CD4-positive, alpha-beta T cell treated with Interleukin-15 for 4 hours (primary cell): ENCODE measurements around the gene PGLYRP2.
"Not testable (repeated sequence)": the region's sequence is repeated elsewhere in the genome, so short reads cannot be mapped to it uniquely, and the experiment has no call there.

ENCODE experiments used
- DNase-seq: peaks from one replicate; pipeline ENCODE4 v3.0.0-alpha.2; 2020; ENCODE audit warnings: low spot score

PGLYRP2 gene

DNA sequence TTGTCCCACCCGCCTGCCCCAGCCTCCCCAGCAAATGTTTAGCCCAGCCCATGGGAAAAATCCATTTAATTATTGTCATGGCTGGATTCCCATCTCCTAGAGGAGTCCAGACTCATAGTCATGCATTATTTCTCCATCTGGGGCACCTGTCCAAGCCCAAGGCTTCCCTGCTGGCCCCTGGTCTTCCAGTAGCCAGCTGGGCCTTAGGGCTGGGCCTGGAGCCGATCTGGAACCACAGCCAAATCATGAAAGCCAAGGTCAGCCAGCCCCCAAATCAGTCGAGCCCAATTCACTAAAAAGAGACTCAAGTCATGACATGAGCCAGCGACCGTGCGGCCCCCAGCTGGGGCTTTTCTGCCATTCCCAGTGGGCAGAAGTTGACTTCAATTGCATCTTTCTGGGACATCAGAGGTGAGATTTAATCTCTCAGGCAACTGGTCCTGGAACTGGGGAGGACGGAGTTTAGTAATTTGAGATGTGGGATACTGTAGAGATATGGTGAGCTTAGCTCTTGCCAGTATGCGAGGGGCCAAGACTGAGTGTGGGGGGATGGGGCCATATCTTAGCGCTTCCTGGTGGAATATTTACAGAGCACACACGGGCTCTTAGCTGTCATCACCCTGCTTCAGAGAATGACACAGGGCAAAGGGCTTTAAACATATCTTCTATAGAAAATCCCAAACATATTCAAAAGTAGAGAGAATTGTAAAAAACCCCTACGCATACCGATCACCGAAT is 9.4 kb upstream of the PGLYRP2 start:
- no peak for DNase-seq

DNA sequence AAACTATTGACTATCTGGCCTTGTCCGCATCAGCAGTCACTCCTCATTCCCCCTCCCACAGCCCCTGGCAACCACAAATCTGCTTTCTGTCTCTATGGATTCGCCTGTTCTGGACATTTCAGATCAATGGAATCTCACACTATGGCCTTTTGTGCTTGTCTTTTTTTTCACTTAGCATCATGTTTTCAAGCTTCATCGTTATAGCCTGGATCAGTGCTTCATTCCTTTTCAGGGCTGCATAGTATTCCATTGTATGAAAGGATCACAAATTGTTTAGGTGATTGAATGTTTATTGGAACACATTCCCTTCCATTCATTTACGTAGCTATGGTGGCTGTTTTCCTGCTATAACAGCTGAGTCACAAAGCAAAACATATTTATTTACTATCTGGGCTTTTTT is 7.7 kb upstream of the PGLYRP2 start:
- no peak for DNase-seq

DNA sequence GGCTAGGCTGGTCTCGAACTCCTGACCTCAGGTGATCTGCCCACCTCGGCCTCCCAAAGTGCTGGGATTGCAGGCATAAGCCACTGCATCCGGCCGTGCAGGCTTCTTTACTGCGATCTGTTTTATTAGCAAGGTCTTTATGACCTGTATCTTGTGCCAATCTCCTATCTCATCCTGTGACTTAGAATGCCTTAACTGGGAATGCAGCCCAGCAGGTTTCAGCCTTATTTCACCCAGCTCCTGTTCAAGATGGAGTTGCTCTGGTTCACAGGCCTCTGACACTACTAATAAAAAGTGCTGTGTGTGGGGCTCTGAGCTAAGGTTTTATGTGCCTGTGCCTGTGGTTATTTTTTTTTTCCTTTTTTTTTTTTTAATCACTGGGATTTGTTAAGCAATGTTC is 6.5 kb upstream of the PGLYRP2 start:
- DNase-seq = not testable (repeated sequence)

DNA sequence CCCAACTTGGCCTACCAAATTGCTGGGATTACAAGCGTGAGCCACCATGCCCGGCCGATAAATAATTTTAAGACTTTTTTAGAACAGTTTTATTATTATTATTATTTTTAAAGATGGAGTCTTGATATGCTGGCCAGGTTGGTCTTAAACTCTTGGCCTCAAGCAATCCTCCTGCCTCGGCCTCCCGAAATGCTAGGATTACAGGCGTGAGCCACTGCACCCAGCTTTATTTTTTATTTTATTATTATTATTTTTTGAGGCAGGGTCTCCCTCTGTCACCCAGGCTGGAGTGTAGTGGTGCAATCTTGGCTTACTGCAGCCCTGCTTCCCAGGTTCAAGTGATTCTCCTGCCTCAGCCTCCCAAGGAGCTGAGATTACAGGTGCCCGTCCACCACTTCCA is 1.7 kb upstream of the PGLYRP2 start:
- DNase-seq = not testable (repeated sequence)

DNA sequence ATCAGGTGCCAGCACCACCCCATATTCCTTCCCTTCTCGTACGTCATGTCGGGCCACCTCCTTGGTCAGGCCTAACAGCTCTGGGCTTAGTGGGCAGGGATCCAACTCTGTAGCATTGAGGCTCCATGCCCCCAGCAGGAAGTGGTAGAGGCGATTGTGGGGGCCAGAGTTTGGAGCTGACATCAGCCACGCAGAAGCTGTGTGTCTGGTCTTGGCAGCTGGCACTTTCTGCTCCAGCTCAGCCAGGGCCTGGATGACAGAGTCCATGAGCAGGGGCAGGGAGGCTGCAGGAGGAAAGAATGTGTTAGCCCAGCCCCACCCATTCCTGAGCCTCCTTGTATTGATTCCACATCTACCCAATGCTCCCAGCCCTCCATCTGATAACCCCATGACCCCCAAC is 3.0 kb downstream of the PGLYRP2 start:
- DNase-seq = no peak

DNA sequence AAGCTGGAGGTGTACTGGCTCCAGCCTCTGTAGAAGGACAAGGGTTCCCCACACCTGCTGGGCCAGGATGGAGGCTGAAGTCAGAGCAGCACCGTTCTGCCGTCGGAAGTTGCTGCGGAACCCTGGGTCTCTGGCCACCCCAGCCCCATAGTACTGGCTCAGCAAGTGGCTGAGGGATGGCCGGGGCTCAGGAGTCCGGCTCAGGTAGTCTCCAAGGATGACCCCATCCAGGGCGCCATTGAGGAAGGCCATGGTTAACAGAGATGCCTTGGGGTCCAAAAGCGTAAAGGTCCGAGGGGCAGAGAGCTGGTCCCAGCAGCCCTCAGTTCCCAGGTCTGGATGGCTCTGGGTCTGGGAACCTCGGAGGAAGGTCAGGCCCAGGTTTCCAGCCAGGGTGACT is 3.7 kb downstream of the PGLYRP2 start:
- no peak for DNase-seq

DNA sequence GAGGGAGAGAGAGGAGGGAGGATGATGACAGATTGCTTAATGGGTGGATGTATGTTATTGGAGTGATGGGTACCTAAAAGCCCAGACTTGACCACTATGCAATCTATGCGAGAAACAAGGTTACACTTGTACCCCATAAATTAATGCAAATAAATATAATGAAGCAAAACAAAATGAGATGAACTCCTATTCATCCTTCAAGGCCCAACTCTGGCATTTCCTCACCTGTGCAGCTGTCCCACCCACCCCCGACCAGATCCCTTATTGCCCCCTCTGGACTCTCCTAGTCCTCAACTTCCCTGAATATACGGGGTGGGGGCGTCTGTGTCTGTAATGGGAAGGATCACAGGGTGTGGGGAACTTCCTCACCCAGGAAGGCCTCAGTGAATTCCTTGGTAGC is 4.1 kb downstream of the PGLYRP2 start:
- no peak for DNase-seq

DNA sequence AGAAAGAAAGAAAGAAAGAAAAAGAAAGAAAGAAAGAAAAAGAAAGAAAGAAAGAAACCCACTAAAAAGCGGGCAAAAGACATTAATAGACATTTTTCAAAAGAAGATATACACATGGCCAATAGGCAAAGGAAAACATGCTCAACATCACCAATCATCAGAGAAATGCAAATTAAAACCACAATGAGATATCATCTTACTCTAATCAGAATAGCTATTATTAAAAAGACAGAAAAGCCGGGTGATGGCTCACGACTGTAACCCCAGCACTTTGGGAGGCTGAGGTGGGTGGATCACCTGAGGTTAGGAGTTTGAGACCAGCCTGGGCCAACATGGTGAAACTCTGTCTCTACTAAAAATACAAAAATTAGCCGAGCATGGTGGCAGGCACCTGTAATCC is 5.5 kb downstream of the PGLYRP2 start:
- DNase-seq = not testable (repeated sequence)

DNA sequence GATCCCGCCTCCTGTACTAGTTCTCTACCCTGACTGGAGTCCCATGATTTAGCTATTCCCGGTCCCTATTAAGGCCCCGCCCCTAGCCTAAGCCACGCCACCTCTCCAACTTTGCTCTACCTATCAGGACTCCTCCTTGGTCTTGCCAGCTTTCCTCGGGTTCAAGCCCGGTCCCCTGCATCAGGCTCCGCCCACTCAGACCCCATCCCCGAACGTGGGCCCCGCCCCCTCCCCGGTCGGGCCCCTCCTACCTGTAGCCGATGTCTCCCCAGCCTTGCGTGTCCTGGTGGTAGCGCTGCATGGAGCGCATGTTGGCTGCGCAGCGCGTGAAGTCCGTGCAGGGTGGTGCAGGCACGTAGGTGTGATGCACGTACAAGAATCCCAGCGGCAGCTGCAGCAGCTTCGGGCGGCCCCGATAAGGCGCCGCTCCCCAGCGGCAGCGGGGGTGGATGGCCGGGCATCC is 7.6 kb downstream of the PGLYRP2 start:
- no peak for DNase-seq

DNA sequence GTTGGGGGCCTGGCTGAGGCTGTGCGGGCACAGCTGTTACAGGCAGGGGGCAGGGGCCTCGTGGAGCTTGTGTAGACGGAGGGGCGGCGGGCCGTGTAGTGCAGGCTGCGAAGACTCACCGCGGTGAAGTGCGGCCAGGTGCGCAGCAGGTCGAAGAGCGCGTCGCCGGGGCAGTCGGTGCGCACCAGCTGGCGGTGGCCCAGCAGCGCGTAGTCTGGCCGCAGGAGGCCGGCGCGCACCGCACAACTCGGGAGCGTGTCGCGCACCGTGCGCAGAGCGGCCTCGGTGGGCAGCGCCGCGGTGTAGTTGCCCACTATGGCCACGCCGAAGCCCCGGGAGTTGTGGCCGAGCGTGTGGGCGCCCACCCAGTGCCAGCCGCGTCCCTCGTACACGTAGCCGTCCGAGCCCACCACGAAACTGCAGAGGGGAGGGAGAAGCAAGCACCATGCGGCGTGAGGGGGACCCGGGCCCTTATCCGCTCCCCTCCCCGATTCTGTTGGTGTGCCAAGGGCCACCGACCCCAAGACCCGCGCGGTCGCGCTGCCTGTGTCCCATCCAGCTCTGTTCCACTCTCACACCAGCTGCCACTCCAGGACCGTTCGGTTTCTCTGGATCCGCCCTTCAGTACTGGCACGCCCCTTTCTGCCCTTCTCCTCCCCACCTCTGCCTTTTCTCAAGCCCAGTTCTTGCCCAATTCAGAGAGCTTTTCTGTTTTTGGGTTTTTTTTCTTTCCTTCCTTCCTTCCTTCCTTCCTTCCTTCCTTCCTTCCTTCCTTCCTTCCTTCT is 9.6 kb downstream of the PGLYRP2 start:
- DNase-seq = peak; percentile 22

DNA sequence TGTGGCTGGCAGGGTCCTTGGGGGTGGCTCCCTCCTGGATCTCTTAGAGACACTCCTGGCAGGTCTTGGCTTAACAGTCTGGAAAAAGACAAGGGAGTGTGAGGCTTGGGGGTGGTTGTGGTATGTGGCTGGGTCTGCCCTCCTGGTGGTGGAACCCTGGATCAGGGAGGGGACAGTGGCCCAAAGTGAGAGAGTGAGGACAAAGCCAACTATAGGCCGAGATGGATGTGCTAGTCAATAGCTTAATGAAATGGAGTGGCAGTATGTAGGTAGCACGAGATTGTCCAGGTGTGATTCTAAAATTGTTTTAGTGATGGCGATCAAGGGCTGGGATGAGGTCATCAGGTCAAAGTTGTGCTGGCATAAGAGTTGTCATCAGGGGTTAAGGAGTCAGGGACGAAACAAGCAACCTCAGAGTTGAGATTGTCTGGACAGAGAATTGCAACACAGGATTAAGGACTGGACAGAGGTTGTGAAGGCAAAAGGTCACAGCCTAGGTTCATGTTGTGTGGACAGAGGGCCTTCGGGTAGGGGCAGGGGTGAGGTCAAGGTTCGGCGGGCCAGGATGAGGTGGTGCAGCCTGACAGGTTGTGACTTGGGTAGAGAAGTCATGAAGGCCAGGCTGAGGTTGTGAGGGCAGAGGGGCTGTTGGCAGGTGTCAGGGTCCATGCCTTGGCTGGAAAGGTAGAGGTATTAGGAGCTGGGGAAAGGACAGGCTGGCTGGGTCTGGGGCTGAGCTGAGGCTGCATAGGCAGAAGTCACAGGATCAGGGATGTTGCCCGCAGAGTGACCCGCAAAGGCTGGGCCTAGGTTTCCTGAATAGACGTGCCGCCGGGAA is 10.4 kb downstream of the PGLYRP2 start:
- no peak for DNase-seq

DNA sequence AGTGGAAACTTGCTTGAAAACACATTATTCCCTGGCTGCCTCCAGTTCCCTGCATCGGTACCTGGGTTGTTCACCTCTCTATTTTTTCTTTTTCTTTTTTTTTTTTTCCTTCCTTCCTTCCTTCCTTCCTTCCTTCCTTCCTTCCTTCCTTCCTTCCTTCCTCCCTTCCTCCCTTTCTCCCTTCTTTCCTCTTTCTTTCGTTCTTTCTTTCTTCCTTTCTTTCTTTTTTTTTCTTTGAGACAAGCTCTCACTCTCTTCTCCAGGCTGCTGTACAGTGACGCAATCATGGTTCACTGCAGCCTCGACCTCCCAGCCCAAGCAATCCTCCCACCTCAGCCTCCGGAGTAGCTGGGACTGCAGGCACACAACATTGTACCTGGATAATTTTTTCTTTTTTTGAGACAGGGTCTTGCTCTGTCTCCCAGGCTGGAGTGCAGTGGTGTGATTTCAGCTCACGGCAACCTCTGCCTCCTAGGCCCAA is 11.5 kb downstream of the PGLYRP2 start:
- no peak for DNase-seq

DNA sequence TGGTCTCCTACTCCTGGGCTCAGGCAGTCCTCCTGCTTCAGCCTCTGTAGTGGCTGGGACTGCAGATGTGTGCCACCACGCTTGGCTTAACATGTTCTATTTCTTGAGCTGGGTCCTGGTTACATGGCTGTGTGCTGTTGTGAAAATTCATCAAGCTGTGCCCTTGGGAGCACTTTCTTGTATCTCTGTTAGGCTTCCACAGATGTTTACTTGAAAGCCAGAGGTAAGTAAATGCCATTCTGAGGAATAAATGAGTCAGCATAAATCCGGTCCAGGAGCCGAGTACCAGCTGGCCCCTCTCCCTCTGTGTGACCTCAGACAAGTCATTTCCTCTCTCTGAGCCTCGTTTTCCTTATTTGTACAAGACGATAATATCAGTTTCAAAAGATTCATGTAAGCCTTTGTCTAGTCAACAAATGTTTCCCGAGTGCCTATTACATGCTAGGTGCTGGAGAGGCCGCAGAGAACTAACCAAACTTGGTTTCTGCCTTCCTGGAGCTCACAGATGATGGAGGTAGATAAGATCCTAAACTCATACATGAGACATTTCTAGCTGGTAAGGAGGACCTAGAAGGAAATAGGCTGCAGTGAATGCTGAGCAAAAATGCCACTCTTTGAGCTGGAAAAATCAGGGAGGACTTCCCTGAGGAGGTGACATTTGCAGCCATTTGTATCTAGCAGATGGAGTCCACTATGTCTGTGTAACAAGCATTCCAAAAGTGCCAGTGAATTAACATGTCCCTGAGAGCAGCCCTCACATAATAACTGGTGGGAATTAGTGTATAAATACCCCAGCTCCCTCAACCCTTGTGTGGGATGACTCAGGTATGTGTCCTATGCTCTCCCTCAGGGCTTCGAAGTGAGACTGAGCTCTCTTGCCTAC is 12.2 kb downstream of the PGLYRP2 start:
- peak; percentile 85 for DNase-seq

DNA sequence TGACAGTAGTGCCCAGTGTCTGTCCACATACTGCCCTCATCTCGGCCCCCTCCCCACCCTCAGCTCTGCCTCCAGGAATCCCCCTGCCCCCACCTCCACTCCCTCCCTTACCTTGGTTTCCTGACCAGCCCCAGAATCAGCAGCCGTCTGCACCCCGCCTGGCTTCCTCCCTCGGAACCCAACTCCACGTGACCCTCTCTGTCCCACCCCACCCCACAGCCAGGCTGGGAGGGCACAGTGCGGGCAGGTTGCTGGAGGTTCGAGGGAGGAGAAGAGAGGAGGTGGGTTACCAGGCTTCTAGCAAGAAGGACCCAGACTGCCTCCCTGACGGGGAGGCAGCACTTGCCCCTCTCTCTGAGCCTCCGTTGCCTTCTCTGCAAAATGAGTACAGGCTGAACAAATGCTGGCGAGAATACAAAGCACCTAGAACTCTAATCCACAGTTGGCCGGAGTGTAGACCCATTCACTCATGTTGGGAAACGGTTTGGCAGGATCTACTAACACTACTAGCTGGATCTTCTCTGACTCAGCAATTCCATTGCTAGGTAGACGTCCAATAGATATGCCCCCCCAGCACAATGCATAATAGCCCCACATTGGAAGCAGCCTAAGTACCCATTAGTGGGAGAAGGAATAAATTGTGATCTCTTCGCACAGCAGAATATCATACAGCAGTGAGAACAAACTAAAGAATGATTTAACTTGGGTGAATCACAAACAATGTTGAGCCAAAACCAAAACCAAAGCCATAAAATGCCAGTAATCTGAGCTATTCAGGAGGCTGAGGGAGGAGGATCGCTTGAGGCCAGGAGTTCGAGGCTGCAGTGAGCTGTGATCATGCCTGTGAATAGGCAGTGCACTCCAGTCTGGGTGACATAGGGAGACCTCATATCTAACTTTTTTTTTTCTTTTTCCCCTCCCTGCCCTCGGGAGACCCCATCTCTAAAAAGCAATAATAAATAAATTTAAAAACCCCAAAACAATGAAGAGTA is 14.6 kb downstream of the PGLYRP2 start, which contains the start of gene RASAL3:
Gene RASAL3 (minus strand): TSS at position 151 of the 992 bp plus-strand sequence. CDS start 186 bp downstream, outside the sequence.
- peak; percentile 71 for DNase-seq

DNA sequence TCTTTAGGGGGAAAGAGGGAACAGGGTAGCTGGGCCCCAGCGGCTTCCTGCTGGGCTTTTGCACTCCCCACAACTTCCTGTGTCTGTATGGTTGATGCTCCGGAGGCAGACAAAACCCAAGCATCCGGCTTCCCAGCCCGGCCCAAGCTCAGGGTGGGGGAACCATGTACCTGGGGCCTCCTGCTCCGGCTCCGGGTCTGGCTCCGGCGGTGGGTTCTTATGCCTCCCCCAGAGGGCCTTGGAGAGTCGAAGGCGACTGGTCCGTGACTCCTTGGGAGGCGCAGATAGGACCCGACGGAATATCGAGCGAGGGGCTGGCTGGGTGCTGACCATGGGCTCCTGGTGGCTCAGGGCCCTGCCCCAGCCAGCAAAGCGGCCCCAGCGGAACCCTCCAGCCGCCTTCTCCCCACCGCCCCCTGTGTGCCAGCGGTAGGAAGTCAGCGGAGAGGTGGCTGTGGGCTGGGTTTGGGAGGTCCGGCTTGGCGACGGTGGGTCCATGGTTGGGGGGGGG is 15.4 kb downstream of the PGLYRP2 start:
- peak; percentile 83 for DNase-seq

DNA sequence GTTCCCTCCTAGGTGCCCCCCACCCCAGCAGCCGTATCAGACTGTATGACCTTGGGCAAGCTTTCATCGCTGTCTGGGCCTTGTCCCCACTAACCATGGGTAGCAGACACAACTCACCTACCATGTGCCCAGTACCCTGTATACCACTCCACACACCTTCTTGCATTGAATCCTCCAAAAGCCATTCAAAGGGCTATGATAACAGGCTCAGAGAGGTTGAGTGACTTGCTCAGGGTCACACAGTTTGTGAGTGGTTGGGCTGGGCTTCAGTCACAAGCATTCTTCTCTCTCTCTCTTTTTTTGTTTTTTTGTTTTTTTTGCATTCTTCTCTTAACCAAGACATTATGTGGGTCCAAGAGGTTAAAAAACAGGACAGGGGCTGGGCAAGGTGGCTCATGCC is 17.6 kb downstream of the PGLYRP2 start:
- no peak for DNase-seq

DNA sequence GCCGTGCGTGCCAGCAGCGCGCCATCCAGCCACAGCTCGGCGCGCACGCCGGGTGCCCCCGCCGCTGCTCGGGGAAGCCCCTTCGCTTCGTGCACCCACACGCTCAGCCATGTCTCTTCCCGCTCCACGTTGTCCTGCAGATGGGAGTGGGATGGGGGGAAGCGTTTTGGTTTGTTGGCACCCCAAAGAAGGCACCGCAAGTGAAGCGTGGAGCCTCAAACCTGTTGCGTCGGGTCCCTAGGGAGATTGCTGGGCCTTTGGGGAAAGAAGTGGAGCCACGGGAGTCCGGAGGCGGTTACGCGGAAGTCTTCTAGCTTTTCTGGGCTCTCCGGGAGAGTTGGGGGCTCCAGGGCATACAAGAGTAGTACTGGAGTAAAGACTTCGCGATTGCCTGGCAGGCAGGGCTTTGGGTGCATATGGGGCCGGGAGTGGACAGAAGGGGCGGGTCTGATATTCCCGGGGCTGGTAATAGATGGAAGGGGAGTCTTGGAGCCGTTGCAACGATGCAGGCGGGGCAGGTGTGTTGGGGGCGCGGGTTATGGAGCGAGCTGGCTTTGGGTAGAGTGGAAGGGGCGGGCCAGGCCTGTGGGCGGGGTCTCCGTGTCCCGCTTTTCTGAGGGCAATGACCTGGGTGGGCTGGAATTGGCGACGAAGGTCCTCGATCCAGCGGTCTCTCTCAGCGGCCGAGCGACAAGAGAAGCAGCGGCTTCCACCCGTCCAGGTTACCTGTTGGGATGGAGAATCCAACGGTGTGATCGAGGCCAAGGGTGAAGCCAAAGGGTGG is 21.4 kb downstream of the PGLYRP2 start:
- DNase-seq = no peak

DNA sequence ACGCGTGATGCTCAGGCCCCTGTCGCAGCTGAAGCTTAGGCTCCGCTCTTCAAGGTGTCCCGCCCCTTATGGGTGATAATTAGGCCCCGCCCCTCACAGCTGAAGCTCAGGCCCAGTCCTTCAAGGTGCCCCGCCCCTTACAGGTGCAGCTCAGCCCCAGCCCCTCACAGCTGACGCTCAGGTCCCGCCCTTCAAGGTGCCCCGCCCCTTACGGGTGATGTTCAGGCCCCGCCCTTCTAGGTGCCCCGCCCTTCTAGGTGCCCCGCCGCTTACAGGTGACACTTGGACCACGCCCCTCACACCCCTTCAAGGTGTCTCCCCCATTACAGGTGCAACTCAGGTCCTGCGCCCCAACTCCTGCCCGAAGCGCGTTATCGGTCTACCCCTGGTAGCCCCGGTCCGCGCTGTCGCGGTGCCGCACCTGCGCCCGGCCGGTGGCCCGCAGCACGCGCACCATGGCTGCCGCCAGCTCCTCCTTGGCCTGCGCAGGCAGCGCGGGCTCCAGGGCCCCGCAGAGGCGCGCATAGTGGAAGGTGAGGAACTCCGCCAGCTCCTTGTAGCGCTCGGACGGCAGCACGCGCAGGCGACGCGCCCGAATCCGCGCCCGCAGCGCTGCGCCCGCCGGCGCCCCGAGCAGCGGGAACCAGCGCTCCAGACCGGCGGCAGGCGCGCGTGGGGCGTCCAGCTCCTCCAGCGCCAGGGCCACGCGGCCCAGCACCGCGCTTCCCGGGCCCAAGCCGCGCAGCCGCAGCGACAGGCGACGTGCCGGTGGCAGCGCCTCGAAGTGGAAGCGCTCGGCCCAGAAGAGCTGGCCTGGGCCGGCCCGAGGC is 22.2 kb downstream of the PGLYRP2 start:
- no peak for DNase-seq
